Measurements from ENCODE around the gene NOTCH1. TPM values are rescaled to one million over a fixed set of nuclear protein-coding genes. Genes with fewer than 3 reads are reported as not detected.

The NOTCH1 gene
- total RNA-seq, 1 experiment from 2014 or later: 28.5 TPM

DNA sequence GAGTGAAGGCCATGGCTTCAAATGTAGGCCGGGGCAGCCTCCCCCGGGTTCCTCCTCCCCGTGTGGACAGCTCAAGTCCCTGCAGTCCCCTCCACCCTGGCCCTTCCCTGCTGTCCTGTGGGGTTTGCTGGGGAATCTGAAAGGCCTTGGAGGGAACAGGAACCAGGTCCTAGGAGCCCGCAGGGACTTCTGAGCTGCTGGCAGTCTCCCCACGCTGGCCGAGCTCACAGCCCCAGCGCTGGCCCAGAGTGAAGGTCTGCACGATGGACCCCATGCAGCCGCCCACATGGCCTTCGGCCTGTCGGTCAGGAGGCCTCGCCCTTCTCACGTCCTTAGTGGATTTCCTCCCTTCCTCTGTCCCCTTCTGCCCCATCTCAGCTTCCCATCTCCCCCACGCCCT is 25.7 kb upstream of the NOTCH1 start:
- Histone ChIP-seq H3K4me1 (peaks cover 26% of the 10 kb centered on the region), H3K27me3 (peaks cover 2% of the 10 kb centered on the region), H3K9me3 (replicated peaks) (no peaks in the 10 kb centered on the region), H3K27ac (no peak overlapping the region), H3K36me3 (no peaks in the 10 kb centered on the region), H3K4me3 (no peak overlapping the region)
- no peak for DNase-seq

DNA sequence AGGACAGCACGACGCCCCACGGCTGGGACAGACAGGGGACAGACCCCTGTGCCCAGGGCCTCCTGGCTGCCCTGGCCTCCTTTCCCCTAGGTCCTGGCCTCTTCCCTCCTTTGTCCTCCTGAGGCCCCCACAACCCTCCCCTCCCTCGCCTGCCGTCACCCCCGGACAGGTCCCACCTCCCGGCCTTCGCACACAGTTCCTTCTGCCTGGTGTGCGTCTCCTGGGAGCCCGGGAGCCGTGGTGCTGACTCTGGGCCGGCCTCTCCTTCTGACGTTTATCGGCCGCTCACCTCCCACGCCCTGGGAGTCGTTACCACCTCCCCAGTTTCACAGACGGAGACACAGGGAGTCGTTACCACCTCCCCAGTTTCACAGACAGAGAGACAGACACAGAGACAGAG is 25.1 kb upstream of the NOTCH1 start:
- no peak for DNase-seq
- no peak overlapping the region for H3K4me3 ChIP-seq
- H3K4me1 ChIP-seq: peaks cover 26% of the 10 kb centered on the region
- no peak overlapping the region for H3K27ac ChIP-seq
- H3K9me3 ChIP-seq (replicated peaks): no peaks in the 10 kb centered on the region
- H3K36me3 ChIP-seq: no peaks in the 10 kb centered on the region
- peaks cover 8% of the 10 kb centered on the region for H3K27me3 ChIP-seq

- Histone ChIP-seq H3K27ac (no peak overlapping the region), H3K4me1 (peaks cover 26% of the 10 kb centered on the region), H3K4me3 (no peak overlapping the region), H3K9me3 (replicated peaks) (no peaks in the 10 kb centered on the region), H3K36me3 (no peaks in the 10 kb centered on the region), H3K27me3 (peaks cover 14% of the 10 kb centered on the region)
- DNase-seq: no peak
Observed at GRCh38 chr9:136570191-136570845, 24.5 kb upstream of the NOTCH1 start.

- no peak for DNase-seq
- H3K27me3 ChIP-seq: peaks cover 21% of the 10 kb centered on the region
- no peaks in the 10 kb centered on the region for H3K36me3 ChIP-seq
- no peak overlapping the region for H3K4me3 ChIP-seq
- H3K27ac ChIP-seq: no peak overlapping the region
- H3K9me3 ChIP-seq (replicated peaks): no peaks in the 10 kb centered on the region
- H3K4me1 ChIP-seq: peaks cover 26% of the 10 kb centered on the region
Observed at GRCh38 chr9:136569526-136570148, 23.8 kb upstream of the NOTCH1 start.

GRCh38 chr9:136568288-136569081 is 22.6 kb upstream of the NOTCH1 start:
- H3K4me3 ChIP-seq: no peak overlapping the region

GRCh38 chr9:136567651-136568287 is 21.9 kb upstream of the NOTCH1 start:
- Histone ChIP-seq H3K4me3 (no peak overlapping the region), H3K36me3 (no peaks in the 10 kb centered on the region), H3K9me3 (replicated peaks) (no peaks in the 10 kb centered on the region), H3K4me1 (peaks cover 25% of the 10 kb centered on the region), H3K27me3 (peaks cover 40% of the 10 kb centered on the region), H3K27ac (no peak overlapping the region; the same call in 1 of the 2 replicates)
- DNase-seq: peak; percentile 78 to 85

More at GRCh38 chr9:136568288-136569081, 22.6 kb upstream of the NOTCH1 start:
- no peak for DNase-seq
- no peaks in the 10 kb centered on the region for H3K9me3 ChIP-seq (replicated peaks)
- peaks cover 32% of the 10 kb centered on the region for H3K27me3 ChIP-seq
- H3K27ac ChIP-seq: no peak overlapping the region
- no peaks in the 10 kb centered on the region for H3K36me3 ChIP-seq
- H3K4me1 ChIP-seq: peaks cover 26% of the 10 kb centered on the region

DNA sequence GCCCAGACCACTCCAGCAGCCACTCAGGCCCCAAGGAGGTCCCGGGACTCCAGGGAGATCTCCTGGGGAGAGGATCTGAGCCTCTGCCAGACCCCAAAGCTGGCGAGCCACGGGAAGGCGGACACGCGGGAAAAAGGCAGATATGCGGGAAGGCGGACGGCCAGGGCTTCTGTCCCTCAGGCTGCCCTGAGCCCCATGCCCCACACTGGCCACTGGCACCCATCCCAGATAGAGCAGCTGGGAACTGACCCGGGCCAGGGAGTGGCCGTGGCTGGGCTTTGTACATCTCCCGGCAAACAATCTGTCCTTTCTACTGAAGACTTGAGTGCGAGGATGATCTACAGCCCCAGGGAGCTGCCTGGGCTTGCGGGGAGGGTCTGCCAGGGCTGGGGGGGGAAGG is 21.1 kb upstream of the NOTCH1 start:
- DNase-seq: peak; percentile 60 to 68
- Histone ChIP-seq H3K27ac (no peak overlapping the region), H3K4me1 (peaks cover 17% of the 10 kb centered on the region)

DNA sequence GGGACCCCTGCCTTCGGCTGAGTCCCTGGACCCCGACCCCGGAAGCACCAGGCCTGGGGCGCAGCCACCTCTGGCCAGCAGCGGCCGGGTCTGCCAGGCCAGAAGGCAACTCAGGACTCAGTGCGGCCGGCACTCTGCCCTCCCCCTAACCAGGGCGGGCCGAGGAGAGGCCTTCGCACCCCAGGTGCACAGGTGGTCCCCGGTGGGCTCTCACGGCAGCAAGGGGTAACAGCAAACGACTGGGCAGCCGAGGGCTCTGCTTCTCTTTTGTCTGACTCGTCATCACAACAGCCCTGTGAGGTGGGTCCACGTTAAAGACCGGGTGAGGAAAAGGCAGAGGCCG is 20.7 kb upstream of the NOTCH1 start:
- Histone ChIP-seq H3K9me3 (replicated peaks) (no peaks in the 10 kb centered on the region), H3K36me3 (no peaks in the 10 kb centered on the region), H3K27me3 (peaks cover 43% of the 10 kb centered on the region), H3K4me3 (no peak overlapping the region), H3K27ac (no peak overlapping the region), H3K4me1 (peaks cover 13% of the 10 kb centered on the region)
- DNase-seq: no peak

More for the DNA sequence above, 21.1 kb upstream of the NOTCH1 start:
- Histone ChIP-seq H3K36me3 (no peaks in the 10 kb centered on the region), H3K4me3 (no peak overlapping the region), H3K27me3 (peaks cover 43% of the 10 kb centered on the region), H3K9me3 (replicated peaks) (no peaks in the 10 kb centered on the region)

DNA sequence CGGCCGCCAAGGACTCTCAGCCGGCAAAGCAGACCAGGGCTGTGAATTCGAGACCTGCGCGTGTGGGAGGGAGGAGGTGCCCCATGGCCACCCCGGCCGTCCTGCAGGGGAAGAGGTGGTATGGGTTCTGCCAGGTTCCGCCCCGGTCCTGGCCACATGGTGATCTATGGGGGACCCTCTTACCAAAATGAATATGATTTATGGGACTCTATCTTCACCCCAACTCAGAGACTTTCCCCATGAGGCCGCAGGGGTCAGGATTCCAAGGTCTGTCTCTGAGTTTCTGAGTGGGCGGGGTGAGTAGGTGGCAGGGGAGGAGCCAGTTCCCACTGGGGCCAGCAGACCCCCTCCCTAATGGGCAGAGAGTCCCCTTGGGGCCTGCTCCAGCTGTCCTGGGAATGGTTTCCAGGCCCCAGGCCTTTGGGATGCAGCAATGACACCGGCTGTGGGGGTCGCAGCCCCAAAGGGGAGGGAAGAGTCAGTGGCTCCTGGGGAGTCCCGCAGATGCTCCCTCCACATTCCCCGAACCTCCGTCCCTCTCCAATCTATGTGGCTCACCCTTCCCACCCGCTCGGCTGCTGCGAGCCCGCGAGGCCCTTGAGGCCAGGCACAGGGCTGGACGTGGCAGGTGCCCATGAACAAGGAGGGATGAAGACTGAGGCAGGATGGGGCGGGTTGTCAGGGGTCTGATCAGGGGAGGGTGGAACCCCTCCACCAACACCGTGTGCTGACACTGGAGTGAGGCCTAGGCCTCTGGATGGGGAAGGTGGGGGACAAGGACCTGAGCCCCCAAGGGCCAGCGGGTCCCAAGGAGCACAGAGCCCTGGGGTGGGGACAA is 20.1 kb upstream of the NOTCH1 start:
- H3K4me1 ChIP-seq: peaks cover 10% of the 10 kb centered on the region
- H3K27ac ChIP-seq: no peak overlapping the region
- no peaks in the 10 kb centered on the region for H3K36me3 ChIP-seq
- H3K4me3 ChIP-seq: no peak overlapping the region
- peaks cover 43% of the 10 kb centered on the region for H3K27me3 ChIP-seq
- no peaks in the 10 kb centered on the region for H3K9me3 ChIP-seq (replicated peaks)
- DNase-seq: no peak

DNA sequence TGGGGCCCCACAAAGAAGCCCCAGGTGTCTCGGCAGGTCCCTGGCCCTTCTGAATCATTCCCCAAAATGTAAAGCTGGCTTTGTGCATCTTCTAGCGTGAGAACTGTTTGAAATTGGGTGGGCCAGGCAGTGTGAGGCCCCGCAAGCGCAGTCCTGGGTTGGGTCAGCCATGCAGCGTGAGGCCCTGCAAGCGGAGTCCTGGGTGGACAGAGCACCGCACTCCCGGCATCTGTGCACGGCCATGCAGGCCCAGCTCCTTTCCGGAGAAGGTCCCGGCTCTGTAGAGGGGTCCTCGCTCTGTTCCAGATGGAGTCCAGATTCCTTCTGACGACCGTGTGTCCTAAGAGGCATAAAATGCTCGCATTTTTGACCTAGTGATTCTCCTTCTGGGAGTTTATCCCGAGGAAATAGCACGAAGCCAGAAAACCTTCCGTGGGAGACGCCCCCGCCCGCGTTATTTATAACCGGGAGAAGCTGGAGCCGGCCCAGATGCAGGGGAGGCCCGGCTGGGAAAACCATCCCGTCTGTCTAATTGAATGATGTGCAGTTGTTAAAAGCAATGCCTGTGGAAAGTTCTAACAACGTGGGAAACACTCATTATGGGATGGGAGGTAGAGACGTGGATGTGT is 19.4 kb upstream of the NOTCH1 start:
- peaks cover 10% of the 10 kb centered on the region for H3K4me1 ChIP-seq
- no peaks in the 10 kb centered on the region for H3K36me3 ChIP-seq
- no peak overlapping the region for H3K4me3 ChIP-seq
- peaks cover 43% of the 10 kb centered on the region for H3K27me3 ChIP-seq
- H3K27ac ChIP-seq: no peak overlapping the region
- no peaks in the 10 kb centered on the region for H3K9me3 ChIP-seq (replicated peaks)
- no peak for DNase-seq

DNA sequence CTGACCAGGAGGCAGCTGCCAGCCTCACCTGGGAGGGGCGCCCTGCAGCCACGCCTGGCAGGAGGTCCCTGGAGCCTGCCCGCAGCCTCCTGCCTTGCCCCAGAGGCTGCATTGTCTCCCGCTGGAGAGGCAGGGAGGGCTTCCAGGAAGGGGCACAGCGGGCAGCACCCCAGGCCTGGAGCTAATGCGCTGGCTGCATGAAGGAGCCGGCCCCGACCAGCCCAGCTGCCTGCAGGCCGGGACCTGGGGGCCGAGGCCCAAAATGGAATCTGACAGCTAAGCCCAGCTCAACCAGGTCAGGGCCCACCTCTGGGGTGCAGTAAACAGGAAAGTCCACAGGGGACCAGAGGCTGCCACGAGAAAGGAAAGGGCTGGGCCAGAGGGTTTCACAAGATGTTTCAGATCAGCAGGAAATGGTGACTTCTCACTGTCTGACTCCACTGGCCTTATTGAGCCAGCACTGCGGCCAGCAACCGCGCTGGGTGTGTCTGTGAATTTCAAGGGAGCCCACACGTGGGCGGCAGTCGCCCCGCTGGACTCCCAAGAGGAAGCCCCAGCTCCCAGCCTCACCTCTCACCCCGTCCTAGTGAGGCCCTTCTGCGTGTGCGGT is 18.6 kb upstream of the NOTCH1 start:
- peaks cover 43% of the 10 kb centered on the region for H3K27me3 ChIP-seq
- H3K4me3 ChIP-seq: no peak overlapping the region

DNA sequence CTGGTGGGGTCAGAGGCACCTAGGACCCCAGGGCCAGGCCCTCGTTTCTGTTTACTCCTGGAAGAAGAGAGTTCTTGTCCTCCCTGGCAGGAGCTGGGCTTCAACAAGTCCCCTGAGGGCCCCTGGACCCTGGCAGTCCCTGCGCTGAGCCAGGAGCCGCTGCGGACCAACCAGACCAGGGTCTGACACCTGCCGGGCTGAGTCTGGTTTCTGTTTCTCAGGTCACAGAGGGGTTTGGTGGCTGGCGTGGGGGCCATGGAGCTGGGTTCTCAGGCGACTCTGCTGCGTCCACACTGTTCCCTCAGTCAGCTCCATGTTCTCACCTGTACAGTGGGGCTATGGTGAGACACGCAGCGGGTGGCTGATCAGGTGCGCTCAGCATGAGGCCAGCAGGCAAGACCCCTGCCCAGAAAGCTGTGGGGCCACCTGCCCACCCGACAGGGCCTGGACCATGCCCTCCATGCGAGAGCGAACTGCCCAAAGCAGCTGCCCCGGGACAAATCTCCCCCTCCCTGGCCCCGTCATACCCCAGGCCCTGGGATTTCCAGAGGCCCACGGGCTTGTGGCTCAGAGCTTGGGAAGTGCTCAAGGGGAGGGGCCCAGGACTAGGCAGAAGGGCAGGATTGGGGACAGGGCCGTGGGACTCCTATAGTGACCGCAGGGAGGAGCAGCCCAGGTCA is 17.9 kb upstream of the NOTCH1 start:
- no peak for DNase-seq
- Histone ChIP-seq H3K27me3 (peaks cover 43% of the 10 kb centered on the region), H3K4me1 (peaks cover 10% of the 10 kb centered on the region), H3K27ac (no peak overlapping the region), H3K36me3 (no peaks in the 10 kb centered on the region), H3K9me3 (replicated peaks) (peaks cover 6% of the 10 kb centered on the region; the same call in 1 of the 2 replicates), H3K4me3 (no peak overlapping the region)

More for the DNA sequence above, 18.6 kb upstream of the NOTCH1 start:
- Histone ChIP-seq H3K36me3 (no peaks in the 10 kb centered on the region), H3K4me1 (peaks cover 10% of the 10 kb centered on the region), H3K9me3 (replicated peaks) (peaks cover 4% of the 10 kb centered on the region; the same call in 1 of the 2 replicates), H3K27ac (no peak overlapping the region)
- DNase-seq: no peak

Data from SJCRH30 (cell line).